Thyroid gland (tissue), 4 donors: Measurements from ENCODE around the gene ADAM8.

Source experiments
- POLR2A ChIP-seq, 2 donors: fragments of 450-650 bp; IDR thresholded peaks; one replicate each; pipeline ENCODE4 v1.6.1; 2017; ENCODE audit warnings: antibody characterized with exemption in 2 of 2, mild to moderate bottlenecking in 2 of 2, moderate library complexity in 1 of 2
- TF ChIP-seq, protein P1 (sequence below), 6 experiments: fragments of 200-600 bp in 3 of 6; fragments of 450-650 bp in 3 of 6; sonication (generic) in 3 of 6; IDR thresholded peaks; one replicate each; pipeline ENCODE4 v1.5.1; 2016 to 2019; ENCODE audit warnings: antibody characterized with exemption in 6 of 6, mild to moderate bottlenecking in 2 of 6, inconsistent platforms in 1 of 6, moderate library complexity in 1 of 6

DNA sequence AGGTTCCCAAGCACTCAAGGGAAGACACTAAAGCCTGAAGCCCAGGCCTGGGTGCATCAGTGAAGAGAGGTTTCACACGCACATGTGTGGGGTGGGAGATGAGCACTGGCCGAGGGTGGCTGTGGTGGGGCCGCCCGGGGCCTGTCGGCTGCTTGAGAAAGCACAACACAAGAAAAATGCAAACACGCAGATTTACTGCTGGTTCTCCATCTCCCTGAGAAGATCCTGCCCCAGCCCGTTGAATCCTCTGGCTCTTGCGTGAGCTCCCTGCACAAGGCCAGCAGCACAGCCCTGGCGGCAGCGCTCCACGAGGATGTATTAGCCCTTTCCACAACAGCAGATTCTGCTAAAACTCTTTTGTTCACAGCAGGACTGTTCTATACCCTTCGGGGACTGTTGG is 38.2 kb upstream of the ADAM8 start:
- TF ChIP-seq, protein P1, sequence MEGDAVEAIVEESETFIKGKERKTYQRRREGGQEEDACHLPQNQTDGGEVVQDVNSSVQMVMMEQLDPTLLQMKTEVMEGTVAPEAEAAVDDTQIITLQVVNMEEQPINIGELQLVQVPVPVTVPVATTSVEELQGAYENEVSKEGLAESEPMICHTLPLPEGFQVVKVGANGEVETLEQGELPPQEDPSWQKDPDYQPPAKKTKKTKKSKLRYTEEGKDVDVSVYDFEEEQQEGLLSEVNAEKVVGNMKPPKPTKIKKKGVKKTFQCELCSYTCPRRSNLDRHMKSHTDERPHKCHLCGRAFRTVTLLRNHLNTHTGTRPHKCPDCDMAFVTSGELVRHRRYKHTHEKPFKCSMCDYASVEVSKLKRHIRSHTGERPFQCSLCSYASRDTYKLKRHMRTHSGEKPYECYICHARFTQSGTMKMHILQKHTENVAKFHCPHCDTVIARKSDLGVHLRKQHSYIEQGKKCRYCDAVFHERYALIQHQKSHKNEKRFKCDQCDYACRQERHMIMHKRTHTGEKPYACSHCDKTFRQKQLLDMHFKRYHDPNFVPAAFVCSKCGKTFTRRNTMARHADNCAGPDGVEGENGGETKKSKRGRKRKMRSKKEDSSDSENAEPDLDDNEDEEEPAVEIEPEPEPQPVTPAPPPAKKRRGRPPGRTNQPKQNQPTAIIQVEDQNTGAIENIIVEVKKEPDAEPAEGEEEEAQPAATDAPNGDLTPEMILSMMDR (IDR thresholded peaks at IDR 0.05), result no peak
- no peak for TF ChIP-seq POLR2A (IDR thresholded peaks at IDR 0.05)
